Panc1 (cell line): ENCODE data around the gene WDR36. TPM values are rescaled to one million over a fixed set of nuclear protein-coding genes. Genes with fewer than 3 reads are reported as not detected.
A peak's percentile ranks its signal among the peaks of the same experiment; 100 is the strongest.

Experiments used
- ATAC-seq: fragments of 200-7000 bp; cut with Tn5 transposase; 2 replicates; pipeline ENCODE4 v1.9.1; 2020; ENCODE audit warnings: mild to moderate bottlenecking, moderate library complexity
- Bru-seq: library from RNA; stranded (reverse); fragments of 400-500 nt; gene quantifications from one replicate; lab custom pipeline; 2021; lab: Mats Ljungman, UMichigan
- BruChase-seq, 2 experiments: library from RNA; stranded (reverse); fragments of 400-500 nt; gene quantifications; one replicate each; lab custom pipeline; 2021; lab: Mats Ljungman, UMichigan
- BruUV-seq: library from RNA; stranded (reverse); fragments of 400-500 nt; replicated peaks from 2 replicates; lab custom pipeline; 2021; lab: Mats Ljungman, UMichigan
- CTCF ChIA-PET: fragments of 300-600 bp; sonication (Branson Sonifier 250); formaldehyde crosslinking; loops from one replicate; lab custom pipeline; 2022; ENCODE audit warnings: antibody characterized with exemption; lab: Charles Lee
- POLR2A ChIA-PET: fragments of 300-600 bp; sonication (Branson Sonifier 250); formaldehyde crosslinking; loops from one replicate; lab custom pipeline; 2022; ENCODE audit warnings: antibody characterized with exemption; lab: Charles Lee
- DNase-seq: peaks from one replicate; pipeline ENCODE4 v3.0.0-alpha.2; 2010; ENCODE audit warnings: low read depth, low spot score
- H3K27ac ChIP-seq: 2 replicates; pipeline ENCODE4 v1.5.1; 2011; ENCODE audit warnings: mild to moderate bottlenecking, low read length, inconsistent platforms
- H3K27me3 ChIP-seq: fragments of 200-500 bp; sonication (Bioruptor generic); 2 replicates; pipeline ENCODE4 v1.6.0; 2014; ENCODE audit warnings: low read length, inconsistent platforms; ENCODE audit not compliant: control insufficient read depth, insufficient read depth
- H3K36me3 ChIP-seq: fragments of 200-500 bp; sonication (Bioruptor generic); 2 replicates; pipeline ENCODE4 v1.5.1; 2014; ENCODE audit warnings: inconsistent platforms, mild to moderate bottlenecking, low read length, moderate library complexity; ENCODE audit not compliant: control insufficient read depth, insufficient read depth
- H3K4me1 ChIP-seq: 2 replicates; pipeline ENCODE4 v1.5.1; 2011; ENCODE audit warnings: inconsistent platforms, mild to moderate bottlenecking, low read length, moderate library complexity; ENCODE audit not compliant: control insufficient read depth, insufficient read depth
- H3K4me3 ChIP-seq, 2 experiments: 2 replicates each; pipeline ENCODE4 v1.5.1; 2011 to 2012; ENCODE audit warnings: low read depth in 2 of 2, low read length in 2 of 2, mild to moderate bottlenecking in 2 of 2, inconsistent platforms in 1 of 2, moderate library complexity in 1 of 2
- H3K9me3 ChIP-seq: fragments of 200-500 bp; sonication (Bioruptor generic); 2 replicates; pipeline ENCODE4 v1.5.1; 2014; ENCODE audit warnings: low read depth, mild to moderate bottlenecking, inconsistent platforms, low read length, moderate library complexity; ENCODE audit not compliant: control insufficient read depth, insufficient read depth
- POLR2AphosphoS5 ChIP-seq: IDR thresholded peaks from 2 replicates; pipeline ENCODE4 v1.6.1; 2012; ENCODE audit warnings: mild to moderate bottlenecking, low read depth, low read length, moderate library complexity
- SIN3A ChIP-seq: IDR thresholded peaks from 2 replicates; pipeline ENCODE4 v1.6.1; 2012; ENCODE audit warnings: low read depth, mild to moderate bottlenecking, low read length, moderate library complexity, borderline replicate concordance; ENCODE audit not compliant: insufficient read depth
- TCF7L2 ChIP-seq: IDR thresholded peaks from 2 replicates; pipeline ENCODE4 v1.6.1; 2011; ENCODE audit warnings: mild to moderate bottlenecking, low read depth, low read length, inconsistent platforms
- in situ Hi-C: cut with HindIII; loops from 2 replicates; pipeline ENCODE4 v1.10.0; 2016; ENCODE audit warnings: low sequenced_read_pairs, low pct_unique_long_range_greater_than_20kb
- intact Hi-C: fragments of 100-400 bp; cut with micrococcal nuclease; formaldehyde crosslinking; loops from one replicate; pipeline ENCODE4 v1.10.0; 2022; ENCODE audit not compliant: unreplicated experiment
- long read RNA-seq: library from polyadenylated mRNA; unstranded; transcript quantifications from one replicate; pipeline ENCODE4 v2.0.0, GENCODE V29; 2021; ENCODE audit not compliant: unreplicated experiment
- polyA plus RNA-seq: library from polyadenylated mRNA; unstranded; fragments of >200 nt; gene quantifications from one replicate; pipeline ENCODE4 v1.2.1, GENCODE V29; 2012; ENCODE audit warnings: missing spikeins; ENCODE audit not compliant: insufficient read length
- total RNA-seq: library from RNA; stranded (reverse); gene quantifications from one replicate; pipeline ENCODE4 v1.2.1, GENCODE V29; 2021; ENCODE audit not compliant: unreplicated experiment
- TF ChIP-seq, protein P1 (sequence below), 2 experiments: IDR thresholded peaks; 2 replicates each; pipeline ENCODE4 v1.6.1; 2011 to 2012; ENCODE audit warnings: low read depth in 2 of 2, control low read depth in 1 of 2, low read length in 1 of 2, mild to moderate bottlenecking in 1 of 2, moderate library complexity in 1 of 2; ENCODE audit not compliant: insufficient read depth in 1 of 2
- TF ChIP-seq, protein P2 (sequence below): fragments of 450-650 bp; IDR thresholded peaks from 2 replicates; pipeline ENCODE4 v1.5.1; 2017; ENCODE audit warnings: mild to moderate bottlenecking

The WDR36 gene
- total RNA-seq (33.9 TPM), Bru-seq, nascent RNA (percentile 91 among the genes with signal in this experiment), BruChase-seq, experiment 1, labeled RNA remaining after a 2-hour chase (percentile 90 among the genes with signal in this experiment), BruChase-seq, experiment 2, labeled RNA remaining after a 6-hour chase (percentile 94 among the genes with signal in this experiment)
- 10.7 TPM for polyA plus RNA-seq
- long read RNA-seq, full-length matches to known transcripts = 58 of 79 reads
- long read RNA-seq, partial matches to known transcripts = 5 of 79 reads
- long read RNA-seq, other reads (novel, unspliced or antisense) = 16 of 79 reads

DNA sequence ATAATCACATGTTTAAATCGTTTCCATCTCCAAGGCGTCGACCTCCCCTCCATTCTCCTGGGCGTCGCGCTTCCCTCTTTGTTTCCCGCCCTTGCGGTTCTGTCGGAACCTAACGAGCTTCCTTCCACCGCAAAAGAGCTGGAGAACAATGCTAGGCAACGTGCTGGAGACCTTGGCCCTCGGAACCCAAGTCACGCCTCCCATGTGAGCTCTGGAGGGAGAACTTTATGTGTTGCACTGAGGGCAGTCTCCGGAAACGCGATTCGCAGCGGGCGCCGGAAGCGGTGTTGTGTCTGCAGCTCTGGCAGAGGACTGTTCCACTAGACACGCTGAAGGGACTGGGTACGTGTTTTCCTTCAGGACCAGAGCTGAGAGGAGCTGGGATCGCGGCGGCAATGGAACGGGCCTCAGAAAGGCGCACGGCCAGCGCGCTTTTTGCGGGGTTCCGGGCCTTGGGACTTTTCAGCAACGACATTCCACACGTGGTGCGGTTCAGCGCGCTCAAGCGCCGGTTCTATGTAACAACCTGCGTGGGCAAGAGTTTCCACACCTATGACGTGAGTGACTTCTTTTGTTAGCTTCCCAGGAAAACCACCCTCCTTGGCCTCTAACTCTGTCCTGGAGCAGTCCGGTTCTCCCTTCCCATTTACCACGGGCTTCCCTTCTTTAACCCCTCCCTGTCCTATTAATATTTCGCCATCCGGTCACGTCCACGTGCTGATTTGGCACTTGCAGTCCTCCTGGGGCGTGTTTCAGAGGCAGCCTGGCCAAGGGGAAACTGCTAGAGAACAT, at the start of gene WDR36:
Gene WDR36, plus strand, starts transcription at position 287 of the 792 bp plus-strand sequence. Its CDS starts 109 bp downstream, at position 396.
- Histone ChIP-seq H3K4me1 (peaks cover 10% of the 10 kb centered on the region), H3K9me3 (peaks cover 4% of the 10 kb centered on the region; the same call in 1 of the 2 replicates), H3K27me3 (no peaks in the 10 kb centered on the region), H3K4me3 (peak within 1 kb of the TSS; percentile 95 to 100), H3K36me3 (peaks cover 9% of the 10 kb centered on the region), H3K27ac (peak within 1 kb of the TSS; percentile 94)
- ChIA-PET CTCF (no interaction called here), POLR2A (no interaction called here)
- peak; percentile 87 for DNase-seq
- no TSS peak for BruUV-seq
- peak; percentile 99 for ATAC-seq
- in situ Hi-C loops = no loop called here
- intact Hi-C loops = loop anchor here (10.0 kb wide), 1 partner anchor 337 kb away; no protein-coding TSS in a partner anchor
- TF ChIP-seq TCF7L2 (peak; percentile 37; the same call in 1 of the 2 replicates), POLR2AphosphoS5 (peak; percentile 71)
- TF ChIP-seq, protein P1, sequence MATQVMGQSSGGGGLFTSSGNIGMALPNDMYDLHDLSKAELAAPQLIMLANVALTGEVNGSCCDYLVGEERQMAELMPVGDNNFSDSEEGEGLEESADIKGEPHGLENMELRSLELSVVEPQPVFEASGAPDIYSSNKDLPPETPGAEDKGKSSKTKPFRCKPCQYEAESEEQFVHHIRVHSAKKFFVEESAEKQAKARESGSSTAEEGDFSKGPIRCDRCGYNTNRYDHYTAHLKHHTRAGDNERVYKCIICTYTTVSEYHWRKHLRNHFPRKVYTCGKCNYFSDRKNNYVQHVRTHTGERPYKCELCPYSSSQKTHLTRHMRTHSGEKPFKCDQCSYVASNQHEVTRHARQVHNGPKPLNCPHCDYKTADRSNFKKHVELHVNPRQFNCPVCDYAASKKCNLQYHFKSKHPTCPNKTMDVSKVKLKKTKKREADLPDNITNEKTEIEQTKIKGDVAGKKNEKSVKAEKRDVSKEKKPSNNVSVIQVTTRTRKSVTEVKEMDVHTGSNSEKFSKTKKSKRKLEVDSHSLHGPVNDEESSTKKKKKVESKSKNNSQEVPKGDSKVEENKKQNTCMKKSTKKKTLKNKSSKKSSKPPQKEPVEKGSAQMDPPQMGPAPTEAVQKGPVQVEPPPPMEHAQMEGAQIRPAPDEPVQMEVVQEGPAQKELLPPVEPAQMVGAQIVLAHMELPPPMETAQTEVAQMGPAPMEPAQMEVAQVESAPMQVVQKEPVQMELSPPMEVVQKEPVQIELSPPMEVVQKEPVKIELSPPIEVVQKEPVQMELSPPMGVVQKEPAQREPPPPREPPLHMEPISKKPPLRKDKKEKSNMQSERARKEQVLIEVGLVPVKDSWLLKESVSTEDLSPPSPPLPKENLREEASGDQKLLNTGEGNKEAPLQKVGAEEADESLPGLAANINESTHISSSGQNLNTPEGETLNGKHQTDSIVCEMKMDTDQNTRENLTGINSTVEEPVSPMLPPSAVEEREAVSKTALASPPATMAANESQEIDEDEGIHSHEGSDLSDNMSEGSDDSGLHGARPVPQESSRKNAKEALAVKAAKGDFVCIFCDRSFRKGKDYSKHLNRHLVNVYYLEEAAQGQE (IDR thresholded peaks at IDR 0.05; ENCODE audit: insufficient read depth in 1 of 2, low read depth in 2 of 2, low read length in 1 of 2) = no peak; a peak in 1 of 4 replicates
- TF ChIP-seq, protein P2, sequence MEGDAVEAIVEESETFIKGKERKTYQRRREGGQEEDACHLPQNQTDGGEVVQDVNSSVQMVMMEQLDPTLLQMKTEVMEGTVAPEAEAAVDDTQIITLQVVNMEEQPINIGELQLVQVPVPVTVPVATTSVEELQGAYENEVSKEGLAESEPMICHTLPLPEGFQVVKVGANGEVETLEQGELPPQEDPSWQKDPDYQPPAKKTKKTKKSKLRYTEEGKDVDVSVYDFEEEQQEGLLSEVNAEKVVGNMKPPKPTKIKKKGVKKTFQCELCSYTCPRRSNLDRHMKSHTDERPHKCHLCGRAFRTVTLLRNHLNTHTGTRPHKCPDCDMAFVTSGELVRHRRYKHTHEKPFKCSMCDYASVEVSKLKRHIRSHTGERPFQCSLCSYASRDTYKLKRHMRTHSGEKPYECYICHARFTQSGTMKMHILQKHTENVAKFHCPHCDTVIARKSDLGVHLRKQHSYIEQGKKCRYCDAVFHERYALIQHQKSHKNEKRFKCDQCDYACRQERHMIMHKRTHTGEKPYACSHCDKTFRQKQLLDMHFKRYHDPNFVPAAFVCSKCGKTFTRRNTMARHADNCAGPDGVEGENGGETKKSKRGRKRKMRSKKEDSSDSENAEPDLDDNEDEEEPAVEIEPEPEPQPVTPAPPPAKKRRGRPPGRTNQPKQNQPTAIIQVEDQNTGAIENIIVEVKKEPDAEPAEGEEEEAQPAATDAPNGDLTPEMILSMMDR = no peak

DNA sequence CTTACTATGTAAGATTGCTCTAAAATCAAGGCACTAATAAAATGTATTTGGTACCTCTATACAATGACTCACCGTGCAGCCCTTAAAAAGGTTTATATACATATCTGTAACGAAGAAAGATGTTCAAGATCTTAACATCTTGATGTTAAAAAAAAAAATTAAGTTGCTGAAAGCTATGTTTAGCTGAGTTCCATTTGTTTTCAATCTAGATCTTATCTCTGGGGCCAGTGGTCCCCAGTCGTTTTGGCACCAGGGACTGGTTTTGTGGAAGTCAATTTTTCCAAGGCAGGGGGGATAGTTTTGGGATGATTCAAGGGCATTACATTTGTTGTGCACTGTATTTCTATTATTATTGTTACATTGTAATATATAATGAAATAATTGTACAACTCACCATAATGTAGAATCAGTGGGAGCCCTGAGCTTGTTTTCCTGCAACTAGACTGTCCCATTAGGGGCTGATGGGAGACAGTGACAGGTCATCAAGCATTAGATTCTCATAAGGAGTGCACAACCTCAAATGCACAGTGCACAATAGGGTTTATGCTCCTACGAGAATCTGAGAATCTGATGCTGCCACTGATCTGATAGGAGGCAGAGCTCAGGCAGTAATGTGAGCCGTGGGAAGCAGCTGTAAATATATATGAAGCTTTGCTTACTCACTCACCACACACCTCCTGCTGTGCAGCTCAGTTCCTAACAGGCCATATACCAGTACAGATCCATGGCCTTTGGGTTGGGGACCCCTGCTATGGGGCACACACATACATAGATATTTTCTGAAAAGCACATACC, 48.2 kb upstream of the WDR36 start:
- no peak for DNase-seq
- ChIA-PET POLR2A (no interaction called here), CTCF (no interaction called here)
- in situ Hi-C loops (no loop called here), intact Hi-C loops (no loop called here)
- Histone ChIP-seq H3K9me3 (no peaks in the 10 kb centered on the region), H3K36me3 (no peaks in the 10 kb centered on the region), H3K27ac (no peak overlapping the region), H3K27me3 (no peaks in the 10 kb centered on the region), H3K4me3 (no peak overlapping the region), H3K4me1 (no peaks in the 10 kb centered on the region)
- ATAC-seq = no peak
- TF ChIP-seq, protein P2 = no peak
- TF ChIP-seq, protein P1 (IDR thresholded peaks at IDR 0.05; ENCODE audit: insufficient read depth in 1 of 2, low read depth in 2 of 2, low read length in 1 of 2) = no peak
- TF ChIP-seq POLR2AphosphoS5 (no peak), SIN3A (no peak), TCF7L2 (no peak)
- no TSS peak for BruUV-seq
